ENCODE data around the gene TMPRSS15.

DNA sequence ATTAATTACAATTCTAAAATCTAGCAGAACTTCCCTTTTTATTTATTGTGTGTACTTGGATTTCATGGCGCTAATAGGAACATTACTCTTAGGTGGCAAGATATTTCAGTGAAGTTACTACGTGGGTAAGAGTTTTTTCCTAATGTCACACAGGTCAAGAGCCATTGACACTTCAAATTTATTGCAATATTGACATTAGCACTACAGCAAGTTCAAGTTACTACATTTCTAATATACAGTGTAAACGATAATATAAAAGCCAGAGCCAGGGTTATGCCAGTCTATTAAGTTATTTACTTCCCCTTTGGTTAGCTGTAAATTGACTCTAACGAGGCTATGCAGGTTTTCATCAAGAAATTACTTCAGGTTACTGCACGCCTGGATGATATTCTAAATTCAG, 129.2 kb downstream of the TMPRSS15 start:
- TF ChIP-seq, protein P1, sequence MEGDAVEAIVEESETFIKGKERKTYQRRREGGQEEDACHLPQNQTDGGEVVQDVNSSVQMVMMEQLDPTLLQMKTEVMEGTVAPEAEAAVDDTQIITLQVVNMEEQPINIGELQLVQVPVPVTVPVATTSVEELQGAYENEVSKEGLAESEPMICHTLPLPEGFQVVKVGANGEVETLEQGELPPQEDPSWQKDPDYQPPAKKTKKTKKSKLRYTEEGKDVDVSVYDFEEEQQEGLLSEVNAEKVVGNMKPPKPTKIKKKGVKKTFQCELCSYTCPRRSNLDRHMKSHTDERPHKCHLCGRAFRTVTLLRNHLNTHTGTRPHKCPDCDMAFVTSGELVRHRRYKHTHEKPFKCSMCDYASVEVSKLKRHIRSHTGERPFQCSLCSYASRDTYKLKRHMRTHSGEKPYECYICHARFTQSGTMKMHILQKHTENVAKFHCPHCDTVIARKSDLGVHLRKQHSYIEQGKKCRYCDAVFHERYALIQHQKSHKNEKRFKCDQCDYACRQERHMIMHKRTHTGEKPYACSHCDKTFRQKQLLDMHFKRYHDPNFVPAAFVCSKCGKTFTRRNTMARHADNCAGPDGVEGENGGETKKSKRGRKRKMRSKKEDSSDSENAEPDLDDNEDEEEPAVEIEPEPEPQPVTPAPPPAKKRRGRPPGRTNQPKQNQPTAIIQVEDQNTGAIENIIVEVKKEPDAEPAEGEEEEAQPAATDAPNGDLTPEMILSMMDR (IDR thresholded peaks at IDR 0.05): no peak
- TF ChIP-seq POLR2A (IDR thresholded peaks at IDR 0.05): no peak
